ENCODE results near the gene NEGR1.

The NEGR1 gene

DNA sequence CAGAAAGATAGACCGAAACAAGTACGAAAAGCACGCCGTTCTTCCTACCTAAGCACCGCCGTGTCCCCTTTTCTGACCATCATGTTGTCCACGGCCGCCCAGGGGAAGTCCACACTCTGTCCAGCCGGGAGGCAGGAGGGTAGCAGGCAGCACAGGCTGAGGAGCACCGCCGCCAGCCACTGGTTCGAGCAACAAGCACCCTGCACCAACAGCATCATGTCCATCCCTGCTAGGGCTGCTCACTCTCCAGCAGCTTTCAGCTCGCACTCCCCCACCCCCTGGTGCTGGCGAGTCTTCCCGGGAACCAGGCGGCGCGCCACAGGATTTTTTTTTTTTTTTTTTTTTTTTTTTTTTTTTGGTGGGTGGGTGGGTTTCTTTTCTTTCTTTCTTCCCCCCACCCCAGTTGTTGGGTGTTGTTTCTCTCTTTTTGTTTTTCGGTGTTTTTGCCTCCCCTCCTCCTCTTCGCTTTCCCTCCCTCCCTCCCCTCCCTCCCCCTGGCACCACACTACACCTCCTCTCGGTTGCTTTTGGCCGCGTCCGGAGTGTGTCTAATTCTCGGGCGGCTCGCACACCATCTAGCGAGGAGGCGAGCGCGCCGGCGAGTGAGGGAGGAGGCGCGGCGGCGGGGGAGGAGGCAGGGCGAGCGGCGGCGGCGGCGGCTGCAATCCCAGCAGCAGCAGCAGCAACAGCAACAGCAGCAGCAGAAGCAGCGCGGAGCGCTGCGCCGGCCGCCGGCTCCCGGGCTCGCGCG, at the start of gene NEGR1:
Gene NEGR1 (minus strand): TSS at position 269 of the 751 bp plus-strand sequence.
- Histone ChIP-seq H3F3A (ENCODE audit: low read depth) (peaks cover 6% of the 10 kb centered on the region; the same call in 1 of the 2 replicates), H3K27me3 (ENCODE audit: insufficient read depth, low read length, poor library complexity, severe bottlenecking) (no peaks in the 10 kb centered on the region), H3K4me2 (ENCODE audit: low read depth, low read length, poor library complexity, severe bottlenecking) (peak within 1 kb of the TSS; percentile 87), H3K4me3 (ENCODE audit: low read length, poor library complexity, severe bottlenecking) (peak within 1 kb of the TSS; percentile 99), H3K9ac (ENCODE audit: low read depth, low read length, poor library complexity, severe bottlenecking) (peak within 1 kb of the TSS; percentile 92), H3K4me1 (ENCODE audit: insufficient read depth, low read length, poor library complexity, severe bottlenecking) (peaks cover 59% of the 10 kb centered on the region), H4K20me1 (ENCODE audit: insufficient read depth, low read length, poor library complexity, severe bottlenecking) (no peaks in the 10 kb centered on the region), H2AFZ (ENCODE audit: low read length) (peak within 1 kb of the TSS; percentile 100), H3K9me2 (replicated peaks; ENCODE audit: low read depth, low read length) (no peaks in the 10 kb centered on the region), H3K9me3 (ENCODE audit: insufficient read depth, low read depth, low read length) (no peaks in the 10 kb centered on the region), H3K36me3 (ENCODE audit: insufficient read depth, low read length) (no peaks in the 10 kb centered on the region), H3K79me2 (ENCODE audit: insufficient read depth, low read length) (no peaks in the 10 kb centered on the region)
- no peak for TF ChIP-seq EZH2phosphoT487 (IDR thresholded peaks at IDR 0.05; ENCODE audit: borderline replicate concordance)
- TF ChIP-seq, protein P1, sequence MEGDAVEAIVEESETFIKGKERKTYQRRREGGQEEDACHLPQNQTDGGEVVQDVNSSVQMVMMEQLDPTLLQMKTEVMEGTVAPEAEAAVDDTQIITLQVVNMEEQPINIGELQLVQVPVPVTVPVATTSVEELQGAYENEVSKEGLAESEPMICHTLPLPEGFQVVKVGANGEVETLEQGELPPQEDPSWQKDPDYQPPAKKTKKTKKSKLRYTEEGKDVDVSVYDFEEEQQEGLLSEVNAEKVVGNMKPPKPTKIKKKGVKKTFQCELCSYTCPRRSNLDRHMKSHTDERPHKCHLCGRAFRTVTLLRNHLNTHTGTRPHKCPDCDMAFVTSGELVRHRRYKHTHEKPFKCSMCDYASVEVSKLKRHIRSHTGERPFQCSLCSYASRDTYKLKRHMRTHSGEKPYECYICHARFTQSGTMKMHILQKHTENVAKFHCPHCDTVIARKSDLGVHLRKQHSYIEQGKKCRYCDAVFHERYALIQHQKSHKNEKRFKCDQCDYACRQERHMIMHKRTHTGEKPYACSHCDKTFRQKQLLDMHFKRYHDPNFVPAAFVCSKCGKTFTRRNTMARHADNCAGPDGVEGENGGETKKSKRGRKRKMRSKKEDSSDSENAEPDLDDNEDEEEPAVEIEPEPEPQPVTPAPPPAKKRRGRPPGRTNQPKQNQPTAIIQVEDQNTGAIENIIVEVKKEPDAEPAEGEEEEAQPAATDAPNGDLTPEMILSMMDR (conservative IDR thresholded peaks at IDR 0.05; ENCODE audit: low read length): no peak

DNA sequence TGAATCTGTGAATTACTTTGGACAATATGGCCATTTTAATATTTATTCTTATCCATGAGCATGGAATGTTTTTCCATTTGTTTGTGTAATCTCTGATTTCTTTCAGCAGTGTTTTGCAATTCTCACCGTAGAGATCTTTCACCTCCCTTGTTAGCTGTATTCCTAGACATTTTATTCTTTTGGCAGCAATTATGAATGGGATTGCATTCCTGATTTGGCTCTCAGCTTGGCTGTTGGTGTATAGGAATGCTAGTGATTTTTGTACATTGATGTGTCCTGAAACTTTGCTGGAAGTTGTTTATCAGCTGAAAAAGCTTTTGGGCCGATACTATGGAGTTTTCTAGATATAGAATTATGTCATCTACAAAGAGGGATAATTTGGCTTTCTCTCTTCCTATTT, 44.2 kb upstream of the NEGR1 start:
- Histone ChIP-seq H3K4me3 (ENCODE audit: low read length, poor library complexity, severe bottlenecking) (no peak overlapping the region), H3K36me3 (ENCODE audit: insufficient read depth, low read length) (no peaks in the 10 kb centered on the region), H3K9me3 (ENCODE audit: insufficient read depth, low read depth, low read length) (no peaks in the 10 kb centered on the region), H3K79me2 (ENCODE audit: insufficient read depth, low read length) (no peaks in the 10 kb centered on the region), H3K9me2 (replicated peaks; ENCODE audit: low read depth, low read length) (no peaks in the 10 kb centered on the region), H3K9ac (ENCODE audit: low read depth, low read length, poor library complexity, severe bottlenecking) (no peak overlapping the region), H2AFZ (ENCODE audit: low read length) (no peak overlapping the region), H4K20me1 (ENCODE audit: insufficient read depth, low read length, poor library complexity, severe bottlenecking) (no peaks in the 10 kb centered on the region), H3K4me2 (ENCODE audit: low read depth, low read length, poor library complexity, severe bottlenecking) (no peak overlapping the region), H3F3A (ENCODE audit: low read depth) (no peaks in the 10 kb centered on the region), H3K4me1 (ENCODE audit: insufficient read depth, low read length, poor library complexity, severe bottlenecking) (no peaks in the 10 kb centered on the region), H3K27me3 (ENCODE audit: insufficient read depth, low read length, poor library complexity, severe bottlenecking) (no peaks in the 10 kb centered on the region)
- TF ChIP-seq, protein P1 (conservative IDR thresholded peaks at IDR 0.05; ENCODE audit: low read length): no peak
- TF ChIP-seq EZH2phosphoT487 (IDR thresholded peaks at IDR 0.05; ENCODE audit: borderline replicate concordance): no peak

DNA sequence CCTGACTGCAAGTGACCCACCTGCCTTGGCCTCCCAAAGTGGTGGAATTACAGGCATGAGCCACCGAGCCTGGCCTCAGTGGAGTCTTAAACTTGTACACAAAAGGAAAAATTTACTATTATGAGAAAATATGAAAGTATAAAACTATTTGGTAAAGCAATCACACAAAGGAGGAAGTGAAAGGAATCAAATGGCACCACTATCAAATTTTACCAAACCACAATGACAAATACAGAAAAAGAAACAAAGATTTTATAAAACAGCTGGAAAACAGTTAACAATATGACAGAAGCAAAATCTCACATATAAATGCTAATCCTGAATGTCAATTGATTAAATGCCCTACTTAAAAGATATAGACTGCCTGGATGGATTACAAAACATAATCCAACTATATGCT, 42.1 kb upstream of the NEGR1 start:
- Histone ChIP-seq H3F3A (ENCODE audit: low read depth) (no peaks in the 10 kb centered on the region), H3K36me3 (ENCODE audit: insufficient read depth, low read length) (no peaks in the 10 kb centered on the region), H3K79me2 (ENCODE audit: insufficient read depth, low read length) (no peaks in the 10 kb centered on the region), H3K9me3 (ENCODE audit: insufficient read depth, low read depth, low read length) (no peaks in the 10 kb centered on the region), H3K4me3 (ENCODE audit: low read length, poor library complexity, severe bottlenecking) (no peak overlapping the region), H2AFZ (ENCODE audit: low read length) (no peak overlapping the region), H3K9ac (ENCODE audit: low read depth, low read length, poor library complexity, severe bottlenecking) (no peak overlapping the region), H3K4me1 (ENCODE audit: insufficient read depth, low read length, poor library complexity, severe bottlenecking) (no peaks in the 10 kb centered on the region), H3K27me3 (ENCODE audit: insufficient read depth, low read length, poor library complexity, severe bottlenecking) (no peaks in the 10 kb centered on the region), H4K20me1 (ENCODE audit: insufficient read depth, low read length, poor library complexity, severe bottlenecking) (no peaks in the 10 kb centered on the region), H3K4me2 (ENCODE audit: low read depth, low read length, poor library complexity, severe bottlenecking) (no peak overlapping the region), H3K9me2 (replicated peaks; ENCODE audit: low read depth, low read length) (no peaks in the 10 kb centered on the region)
- TF ChIP-seq, protein P1 (conservative IDR thresholded peaks at IDR 0.05; ENCODE audit: low read length): no peak
- no peak for TF ChIP-seq EZH2phosphoT487 (IDR thresholded peaks at IDR 0.05; ENCODE audit: borderline replicate concordance)

Measured in Loucy (cell line).